Activated CD8-positive, alpha-beta memory T cell treated with anti-CD3 and anti-CD28 coated beads, Interleukin-2, amount 10 ng/mL, durations not matched to agents 7 days and 5 days (primary cell): ENCODE data around the gene BIRC7. TPM values are rescaled to one million over a fixed set of nuclear protein-coding genes. Genes with fewer than 3 reads are reported as not detected.

Source experiments
- ATAC-seq: fragments of 150-1000 bp; cut with Tn5 transposase; one replicate; pipeline ENCODE4 v1.10.0; 2021; ENCODE audit warnings: moderate library complexity
- CTCF ChIA-PET: fragments of 350-600 bp; sonication (Branson Sonifier 250); formaldehyde crosslinking; loops from one replicate; lab custom pipeline; 2021; ENCODE audit warnings: antibody characterized with exemption; lab: Charles Lee
- DNase-seq: peaks from one replicate; pipeline ENCODE4 v3.0.0-alpha.2; 2020
- H3K27ac Mint-ChIP-seq: one replicate; pipeline ENCODE4 v1.8.0; 2021; ENCODE audit warnings: mild to moderate bottlenecking, mixed read lengths
- H3K27me3 Mint-ChIP-seq: one replicate; pipeline ENCODE4 v1.8.0; 2021; ENCODE audit warnings: mixed read lengths
- H3K36me3 Mint-ChIP-seq: one replicate; pipeline ENCODE4 v1.8.0; 2021; ENCODE audit warnings: mild to moderate bottlenecking, mixed read lengths
- H3K4me1 Mint-ChIP-seq: one replicate; pipeline ENCODE4 v1.8.0; 2021; ENCODE audit warnings: mixed read lengths
- H3K4me3 Mint-ChIP-seq: one replicate; pipeline ENCODE4 v1.8.0; 2021; ENCODE audit warnings: mild to moderate bottlenecking, moderate library complexity, mixed read lengths
- H3K9me3 Mint-ChIP-seq: one replicate; pipeline ENCODE4 v1.8.0; 2022; ENCODE audit warnings: low read depth, mixed read lengths
- total RNA-seq, 2 experiments: library from RNA; stranded (reverse); gene quantifications; one replicate each; pipeline ENCODE4 v1.2.3, GENCODE V29; 2021

Gene BIRC7
- total RNA-seq, 2 experiments from 2014 or later, result not detected

DNA sequence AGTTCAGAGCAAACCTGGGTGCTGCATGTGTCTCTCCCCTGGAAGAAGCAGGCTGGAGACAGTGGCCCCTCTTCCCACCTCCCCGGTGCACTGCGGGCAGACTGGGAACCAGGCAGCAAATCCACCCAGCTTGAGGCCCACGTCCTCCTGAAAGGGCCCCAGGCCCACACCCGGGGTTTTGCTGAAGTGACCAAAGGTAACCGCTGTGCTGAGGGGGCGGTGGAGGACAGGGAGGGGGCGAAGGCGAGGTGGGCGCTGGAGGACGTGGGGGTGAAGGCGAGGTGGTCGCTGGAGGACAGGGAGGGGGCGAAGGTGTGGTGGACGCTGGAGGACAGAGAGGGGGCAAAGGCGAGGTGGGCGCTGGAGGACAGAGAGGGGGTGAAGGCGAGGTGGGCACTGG lies 1.8 kb upstream of the BIRC7 start:
- ATAC-seq (no peak), DNase-seq (no peak)
- Mint-ChIP-seq H3K9me3 (no peaks in the 10 kb centered on the region), H3K27me3 (peaks cover 37% of the 10 kb centered on the region), H3K4me1 (no peaks in the 10 kb centered on the region), H3K36me3 (no peaks in the 10 kb centered on the region), H3K4me3 (no peak overlapping the region), H3K27ac (no peak overlapping the region)
- CTCF ChIA-PET, result interaction anchor here (1.1 to 3.8 kb wide), 2 partner anchors 10 kb away, joined by 4 to 26 read pairs; no protein-coding TSS in a partner anchor

DNA sequence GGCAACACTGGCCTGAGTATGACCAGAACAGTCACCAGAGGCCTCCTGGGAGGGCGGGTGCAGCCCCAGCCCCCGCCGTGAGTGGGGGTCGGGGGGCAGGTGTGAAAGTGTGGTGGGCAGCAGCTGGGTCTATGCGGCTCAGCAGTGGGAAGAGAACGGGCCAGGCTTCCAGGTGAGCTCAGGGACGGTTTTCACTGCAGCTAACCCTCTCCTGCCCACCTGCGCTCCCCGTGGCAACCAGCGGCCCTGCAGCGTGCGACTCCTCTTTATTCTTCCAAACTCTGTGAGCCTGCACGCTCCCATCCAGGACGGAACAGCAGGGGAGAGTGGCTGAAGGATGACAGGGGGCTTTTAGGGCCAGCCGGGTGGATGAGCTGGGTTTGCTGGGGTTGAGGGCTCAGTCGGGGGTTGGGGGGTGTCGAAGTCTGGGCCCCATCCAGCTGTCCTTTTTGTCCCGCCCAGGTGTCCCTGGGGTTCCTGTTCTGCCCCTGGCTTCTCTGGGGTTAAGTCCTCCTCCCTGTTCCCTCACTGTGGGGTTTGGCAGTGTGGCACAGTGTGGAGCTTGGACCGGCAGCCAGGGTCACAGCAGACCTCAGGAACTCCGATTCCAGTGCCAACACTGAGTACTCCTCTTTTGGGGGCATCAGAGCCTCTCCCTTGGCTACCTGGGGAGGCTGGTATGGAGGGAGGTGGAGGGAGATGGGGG lies 859 bp upstream of the BIRC7 start:
- ATAC-seq (no peak), DNase-seq (no peak)
- no peaks in the 10 kb centered on the region for H3K4me1 Mint-ChIP-seq
- CTCF ChIA-PET, result interaction anchor here (1.3 to 3.8 kb wide), 2 partner anchors 11 to 38 kb away, joined by 3 to 26 read pairs; partner anchors contain the start of gene ARFGAP1
- no peak overlapping the region for H3K4me3 Mint-ChIP-seq
- H3K9me3 Mint-ChIP-seq, result no peaks in the 10 kb centered on the region
- no peak overlapping the region for H3K27ac Mint-ChIP-seq
- peaks cover 28% of the 10 kb centered on the region for H3K27me3 Mint-ChIP-seq
- H3K36me3 Mint-ChIP-seq, result no peaks in the 10 kb centered on the region

DNA sequence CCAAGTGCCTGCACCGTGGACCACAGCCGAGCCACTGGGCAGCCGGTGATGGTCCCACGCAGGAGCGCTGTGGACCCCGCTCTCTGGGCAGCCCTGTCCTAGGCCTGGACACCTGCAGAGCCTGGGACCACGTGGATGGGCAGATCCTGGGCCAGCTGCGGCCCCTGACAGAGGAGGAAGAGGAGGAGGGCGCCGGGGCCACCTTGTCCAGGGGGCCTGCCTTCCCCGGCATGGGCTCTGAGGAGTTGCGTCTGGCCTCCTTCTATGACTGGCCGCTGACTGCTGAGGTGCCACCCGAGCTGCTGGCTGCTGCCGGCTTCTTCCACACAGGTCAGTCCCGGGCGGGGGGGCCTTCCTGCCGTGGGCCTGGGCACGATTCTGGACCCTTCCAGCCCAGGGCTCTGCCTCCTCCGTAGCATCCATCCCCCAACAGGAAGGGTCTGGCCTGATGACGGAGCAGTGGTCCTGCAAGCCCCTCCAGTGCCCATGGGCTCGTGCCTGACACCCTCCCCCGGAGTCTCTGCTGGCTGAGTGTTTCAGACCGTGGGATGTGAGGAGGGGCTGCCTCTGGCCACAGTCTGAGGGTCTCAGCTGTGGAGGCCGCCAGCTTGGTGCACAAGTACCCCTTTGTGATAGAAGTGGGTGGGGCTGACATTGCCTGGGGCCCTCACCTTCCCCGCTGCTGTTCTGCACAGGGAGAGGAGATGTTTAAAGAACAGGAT lies 572 bp downstream of the BIRC7 start:
- Mint-ChIP-seq H3K4me1 (no peaks in the 10 kb centered on the region), H3K4me3 (no peak overlapping the region), H3K36me3 (no peaks in the 10 kb centered on the region), H3K27me3 (peaks cover 13% of the 10 kb centered on the region), H3K9me3 (no peaks in the 10 kb centered on the region), H3K27ac (no peak overlapping the region)
- DNase-seq (no peak), ATAC-seq (no peak)
- CTCF ChIA-PET, result interaction anchor here (0.7 to 3.8 kb wide), 3 partner anchors 12 to 37 kb away, joined by 3 to 26 read pairs (median 3); partner anchors contain the start of gene ARFGAP1

DNA sequence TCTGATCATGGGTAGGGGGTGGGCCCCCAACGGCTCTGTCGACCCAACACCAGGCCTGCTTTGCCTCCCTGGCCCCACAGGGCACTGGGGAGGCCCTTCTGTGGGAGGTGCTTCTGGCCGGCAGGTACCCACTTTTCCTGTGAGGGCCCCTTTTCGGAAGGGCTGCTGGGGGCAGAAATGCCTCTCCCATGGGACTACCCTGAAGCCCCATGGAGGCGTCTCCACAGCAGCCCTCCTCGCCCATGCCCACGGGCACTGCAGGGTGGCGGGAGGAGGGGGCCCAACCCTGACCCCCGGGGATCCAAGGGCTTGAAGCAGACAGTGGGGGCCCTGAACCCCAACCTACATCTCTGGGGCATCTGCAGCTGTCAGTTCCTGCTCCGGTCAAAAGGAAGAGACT lies 2.3 kb downstream of the BIRC7 start:
- CTCF ChIA-PET, result interaction anchor here (1.0 to 1.2 kb wide), 2 partner anchors 14 to 54 kb away, joined by 5 to 7 read pairs; no protein-coding TSS in a partner anchor
- Mint-ChIP-seq H3K4me3 (no peak overlapping the region), H3K4me1 (no peaks in the 10 kb centered on the region), H3K27ac (no peak overlapping the region), H3K36me3 (no peaks in the 10 kb centered on the region), H3K9me3 (no peaks in the 10 kb centered on the region), H3K27me3 (no peaks in the 10 kb centered on the region)
- ATAC-seq (no peak), DNase-seq (no peak)

DNA sequence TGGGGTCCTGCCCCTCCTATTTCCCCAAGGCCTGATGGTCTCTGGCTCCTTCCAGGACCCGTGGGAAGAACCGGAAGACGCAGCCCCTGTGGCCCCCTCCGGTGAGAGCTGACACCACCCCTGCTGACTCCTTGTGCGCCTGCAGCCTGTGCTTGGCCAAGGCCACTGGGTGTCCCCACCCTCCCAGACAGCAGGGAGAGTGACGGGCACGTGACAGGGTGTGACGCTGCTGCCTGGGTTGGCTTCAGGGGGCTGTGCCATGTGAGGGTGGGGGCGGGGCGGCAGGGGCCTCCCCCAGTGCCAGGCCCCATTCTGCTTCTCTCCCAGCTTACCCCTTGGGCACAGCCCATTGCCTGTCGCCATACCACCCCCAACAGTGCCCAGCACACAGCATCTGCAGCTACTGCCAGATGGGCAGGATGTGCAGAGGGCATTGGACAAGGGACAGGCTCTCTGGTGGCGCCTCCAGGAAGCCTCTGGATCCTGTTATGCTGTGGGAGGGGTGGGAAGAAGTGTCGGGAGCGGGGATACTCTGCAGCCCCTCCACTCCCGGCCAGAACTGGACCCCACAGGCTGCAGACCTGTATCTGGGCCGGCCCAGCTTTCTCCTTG lies 2.9 kb downstream of the BIRC7 start:
- H3K4me3 Mint-ChIP-seq, result no peak overlapping the region
- DNase-seq, result no peak
- no peak overlapping the region for H3K27ac Mint-ChIP-seq
- no peaks in the 10 kb centered on the region for H3K27me3 Mint-ChIP-seq
- peak; percentile 25 for ATAC-seq
- CTCF ChIA-PET, result interaction anchor here (0.9 to 1.2 kb wide), 3 partner anchors 15 to 55 kb away, joined by 3 to 7 read pairs (median 5); no protein-coding TSS in a partner anchor
- H3K4me1 Mint-ChIP-seq, result no peaks in the 10 kb centered on the region
- H3K9me3 Mint-ChIP-seq, result no peaks in the 10 kb centered on the region
- no peaks in the 10 kb centered on the region for H3K36me3 Mint-ChIP-seq

DNA sequence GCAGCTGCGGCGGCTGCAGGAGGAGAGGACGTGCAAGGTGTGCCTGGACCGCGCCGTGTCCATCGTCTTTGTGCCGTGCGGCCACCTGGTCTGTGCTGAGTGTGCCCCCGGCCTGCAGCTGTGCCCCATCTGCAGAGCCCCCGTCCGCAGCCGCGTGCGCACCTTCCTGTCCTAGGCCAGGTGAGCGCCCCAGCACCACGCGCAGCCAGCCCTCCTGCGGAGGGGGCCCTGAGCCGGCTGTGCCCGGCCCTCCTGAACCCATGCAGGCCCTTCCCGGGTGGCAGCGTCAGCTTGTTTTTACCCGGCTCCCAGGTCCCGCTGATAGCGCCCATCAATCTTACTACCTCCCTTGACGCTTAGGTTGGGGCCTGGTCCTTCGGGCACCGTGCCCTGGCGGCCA lies 3.7 kb downstream of the BIRC7 start:
- no peak for DNase-seq
- Mint-ChIP-seq H3K9me3 (no peaks in the 10 kb centered on the region), H3K4me1 (no peaks in the 10 kb centered on the region), H3K27me3 (no peaks in the 10 kb centered on the region), H3K36me3 (no peaks in the 10 kb centered on the region), H3K4me3 (no peak overlapping the region), H3K27ac (no peak overlapping the region)
- no peak for ATAC-seq
- CTCF ChIA-PET, result interaction anchor here (0.9 kb wide), 1 partner anchor 21 kb away, joined by 3 read pairs; no protein-coding TSS in a partner anchor

DNA sequence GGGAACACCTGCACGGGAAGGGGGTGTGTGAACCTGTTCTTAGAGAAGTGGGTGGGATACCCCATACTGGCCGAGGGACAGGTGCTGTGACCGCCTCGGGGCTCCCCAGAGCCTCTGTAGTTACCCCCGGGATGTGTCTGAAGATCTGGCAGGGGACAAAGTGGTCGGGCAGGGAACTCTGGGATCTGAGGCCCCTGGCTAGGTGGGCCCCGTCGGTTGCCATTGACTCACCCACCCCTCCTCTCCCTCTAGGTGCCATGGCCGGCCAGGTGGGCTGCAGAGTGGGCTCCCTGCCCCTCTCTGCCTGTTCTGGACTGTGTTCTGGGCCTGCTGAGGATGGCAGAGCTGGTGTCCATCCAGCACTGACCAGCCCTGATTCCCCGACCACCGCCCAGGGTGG lies 4.3 kb downstream of the BIRC7 start:
- DNase-seq, result no peak
- H3K36me3 Mint-ChIP-seq, result no peaks in the 10 kb centered on the region
- ATAC-seq, result no peak
- CTCF ChIA-PET, result no interaction called here
- H3K9me3 Mint-ChIP-seq, result no peaks in the 10 kb centered on the region
- no peaks in the 10 kb centered on the region for H3K4me1 Mint-ChIP-seq
- H3K27ac Mint-ChIP-seq, result no peak overlapping the region
- H3K27me3 Mint-ChIP-seq, result no peaks in the 10 kb centered on the region
- H3K4me3 Mint-ChIP-seq, result no peak overlapping the region

DNA sequence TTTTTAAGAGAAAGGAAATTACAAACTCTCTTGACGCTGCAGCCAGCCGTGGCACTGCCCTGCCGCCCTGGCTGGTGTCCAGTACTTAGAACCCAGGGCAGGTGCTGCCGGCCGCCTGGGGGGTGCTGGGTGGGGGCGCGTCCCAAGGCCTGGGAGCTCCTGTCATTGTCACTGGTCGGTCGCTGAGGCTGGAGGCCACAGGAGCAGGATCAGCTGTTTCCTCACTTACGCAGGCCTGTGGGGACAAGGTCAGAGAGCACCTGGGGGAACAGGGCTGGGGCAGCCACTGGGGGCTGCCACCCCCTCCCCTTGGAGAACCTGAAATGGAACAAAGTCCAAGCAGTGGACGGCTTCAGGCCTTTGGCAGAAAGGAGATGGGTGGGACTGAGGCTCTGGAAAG lies 5.6 kb downstream of the BIRC7 start:
- H3K36me3 Mint-ChIP-seq, result no peaks in the 10 kb centered on the region
- H3K9me3 Mint-ChIP-seq, result no peaks in the 10 kb centered on the region
- no peaks in the 10 kb centered on the region for H3K4me1 Mint-ChIP-seq
- DNase-seq (no peak), ATAC-seq (no peak)
- H3K27me3 Mint-ChIP-seq, result peaks cover 2% of the 10 kb centered on the region
- CTCF ChIA-PET, result interaction anchor here (1.3 kb wide), 1 partner anchor 18 kb away, joined by 4 read pairs; no protein-coding TSS in a partner anchor
- H3K27ac Mint-ChIP-seq, result no peak overlapping the region
- no peak overlapping the region for H3K4me3 Mint-ChIP-seq

DNA sequence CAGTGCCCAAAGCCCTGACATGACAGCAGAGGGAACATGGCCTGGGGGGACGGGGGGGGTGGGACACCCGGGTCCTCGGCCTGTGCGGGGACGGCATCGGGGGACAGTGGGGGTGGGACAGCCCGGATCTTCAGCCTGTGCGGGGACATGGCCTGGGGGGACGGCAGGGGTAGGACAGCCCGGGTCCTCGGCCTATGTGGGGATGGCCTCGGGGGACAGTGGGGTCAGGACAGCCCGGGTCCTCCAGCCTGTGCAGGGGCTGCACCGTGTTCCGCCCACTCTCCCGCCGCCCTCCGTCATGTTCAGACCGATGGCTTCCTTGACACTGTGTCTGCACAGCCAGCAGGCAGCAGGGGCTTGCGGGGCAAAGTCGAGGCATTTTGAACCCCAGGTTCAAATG lies 7.0 kb downstream of the BIRC7 start:
- no peak for ATAC-seq
- no peaks in the 10 kb centered on the region for H3K36me3 Mint-ChIP-seq
- peaks cover 12% of the 10 kb centered on the region for H3K27me3 Mint-ChIP-seq
- CTCF ChIA-PET, result no interaction called here
- no peak overlapping the region for H3K4me3 Mint-ChIP-seq
- no peak for DNase-seq
- no peaks in the 10 kb centered on the region for H3K4me1 Mint-ChIP-seq
- H3K9me3 Mint-ChIP-seq, result no peaks in the 10 kb centered on the region
- no peak overlapping the region for H3K27ac Mint-ChIP-seq

DNA sequence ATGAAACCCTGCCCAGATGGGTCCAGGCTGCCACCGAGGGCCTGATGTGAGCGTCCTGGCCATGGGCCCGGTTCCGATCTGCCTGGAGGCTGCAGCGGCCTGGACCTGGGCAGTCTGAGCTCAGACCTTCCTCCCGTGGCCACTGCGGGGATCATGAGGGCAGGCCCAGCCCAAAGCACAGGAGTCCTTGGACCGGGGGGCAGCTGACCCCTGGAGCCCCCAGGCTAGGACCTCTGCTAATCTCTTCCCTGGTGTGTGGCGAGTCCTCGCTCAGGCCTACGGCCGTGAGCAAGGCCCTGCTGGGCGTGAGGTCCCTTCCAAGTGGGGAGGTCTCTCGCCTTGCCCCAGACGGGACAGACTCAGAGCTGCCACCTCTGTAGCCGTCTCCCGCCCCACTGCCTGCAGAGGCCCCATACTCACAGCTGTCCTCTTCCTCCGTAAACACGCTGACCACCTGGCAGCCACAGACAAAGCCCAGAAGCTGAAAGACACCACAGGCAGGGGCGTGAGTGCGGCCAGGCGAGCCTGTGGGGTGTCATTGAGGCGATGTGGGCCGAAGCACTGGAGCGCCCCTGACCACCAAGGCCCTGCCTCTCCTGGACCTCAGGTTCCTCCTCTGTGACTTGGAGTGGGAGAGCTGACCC lies 8.0 kb downstream of the BIRC7 start:
- Mint-ChIP-seq H3K9me3 (no peaks in the 10 kb centered on the region), H3K4me1 (no peaks in the 10 kb centered on the region), H3K27me3 (peaks cover 16% of the 10 kb centered on the region), H3K27ac (no peak overlapping the region), H3K36me3 (no peaks in the 10 kb centered on the region), H3K4me3 (no peak overlapping the region)
- CTCF ChIA-PET, result interaction anchor here (0.9 kb wide), 1 partner anchor 20 kb away, joined by 4 read pairs; no protein-coding TSS in a partner anchor
- ATAC-seq (no peak), DNase-seq (no peak)

DNA sequence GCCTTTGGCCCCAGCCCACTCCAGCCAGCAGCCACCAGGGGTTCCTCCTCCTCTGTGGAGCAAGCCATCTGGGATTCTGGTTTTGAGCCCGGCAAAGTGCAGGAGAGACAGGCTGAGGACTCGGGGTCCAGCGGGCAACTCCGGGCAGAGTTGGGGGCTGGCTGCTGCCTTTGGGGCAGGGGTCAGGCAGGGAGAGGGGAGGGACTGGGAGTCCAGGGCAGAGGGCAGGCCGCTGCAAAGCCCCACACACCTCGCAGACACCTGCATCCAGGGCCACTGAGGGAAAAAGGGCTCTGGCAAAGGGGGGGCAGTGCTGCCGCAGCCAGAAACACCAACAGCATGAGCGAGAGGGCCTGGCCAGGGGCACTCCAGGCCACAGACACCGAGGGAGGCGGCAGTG lies 8.8 kb downstream of the BIRC7 start:
- Mint-ChIP-seq H3K9me3 (no peaks in the 10 kb centered on the region), H3K27ac (no peak overlapping the region), H3K36me3 (no peaks in the 10 kb centered on the region), H3K27me3 (peaks cover 22% of the 10 kb centered on the region), H3K4me1 (no peaks in the 10 kb centered on the region), H3K4me3 (no peak overlapping the region)
- CTCF ChIA-PET, result interaction anchor here (0.9 kb wide), 1 partner anchor 21 kb away, joined by 4 read pairs; no protein-coding TSS in a partner anchor
- no peak for ATAC-seq
- no peak for DNase-seq

DNA sequence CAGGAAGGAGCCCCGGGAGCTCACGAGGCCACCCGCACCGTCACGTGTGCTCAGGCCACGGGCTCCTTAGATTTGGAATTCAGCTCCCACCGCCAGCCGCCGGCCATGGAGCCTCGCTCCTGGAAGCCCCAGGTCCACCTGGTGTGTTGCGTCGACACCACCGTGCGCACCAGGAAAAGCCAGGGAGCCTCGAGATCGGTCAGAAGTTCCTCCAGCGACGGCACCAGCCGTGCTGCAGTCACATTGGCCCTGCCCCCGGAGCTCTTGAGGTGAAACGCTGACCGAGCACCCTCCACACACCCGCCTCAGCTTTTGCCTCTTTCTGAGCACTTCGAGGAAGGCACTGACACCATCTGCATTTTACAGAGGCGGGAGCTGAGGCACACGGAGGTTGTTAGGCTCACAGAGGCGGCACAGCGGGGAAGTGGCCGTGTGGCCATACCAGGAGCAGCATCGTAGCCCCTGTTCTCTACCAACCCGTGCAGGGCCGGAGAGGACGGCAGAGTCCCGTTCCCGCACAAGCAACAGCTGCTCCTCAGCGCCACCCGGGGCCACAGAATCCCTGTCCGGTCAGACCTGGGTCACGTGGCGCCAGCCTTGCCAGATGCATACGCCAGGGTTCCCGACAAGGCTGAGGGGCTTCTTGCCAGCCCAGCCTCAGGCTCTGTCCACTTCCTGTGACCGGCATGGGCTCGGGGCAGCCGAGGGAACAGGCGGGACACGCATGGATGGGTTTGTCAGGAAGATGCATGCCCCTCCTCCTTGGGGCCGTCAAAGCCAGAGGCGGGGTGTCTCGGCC lies 11.0 kb downstream of the BIRC7 start:
- ATAC-seq, result no peak
- DNase-seq, result no peak
- Mint-ChIP-seq H3K9me3 (no peaks in the 10 kb centered on the region), H3K27me3 (peaks cover 30% of the 10 kb centered on the region), H3K4me3 (no peak overlapping the region), H3K36me3 (no peaks in the 10 kb centered on the region), H3K4me1 (no peaks in the 10 kb centered on the region), H3K27ac (no peak overlapping the region)
- CTCF ChIA-PET, result interaction anchor here (1.8 kb wide), 1 partner anchor 23 kb away, joined by 6 read pairs; no protein-coding TSS in a partner anchor
